GM21786 (cell line): ENCODE data around the gene EPHA2.

Source experiments
- ATAC-seq: cut with Tn5 transposase; IDR thresholded peaks from one replicate; pipeline ENCODE4 v1.9.1; 2021; ENCODE audit not compliant: unreplicated experiment

EPHA2 gene

GRCh38 chr1:16151196-16151994 lies 4.5 kb downstream of the EPHA2 start:
- ATAC-seq = no peak

- no peak for ATAC-seq
Observed at GRCh38 chr1:16150508-16150907, 5.4 kb downstream of the EPHA2 start.

GRCh38 chr1:16149702-16150488 lies 6.0 kb downstream of the EPHA2 start:
- no peak for ATAC-seq

GRCh38 chr1:16149146-16149545 lies 6.7 kb downstream of the EPHA2 start:
- ATAC-seq = no peak

- ATAC-seq = no peak
Observed at GRCh38 chr1:16148329-16149092, 7.4 kb downstream of the EPHA2 start.

GRCh38 chr1:16147156-16147926 lies 8.5 kb downstream of the EPHA2 start:
- ATAC-seq = no peak

- no peak for ATAC-seq
Observed at GRCh38 chr1:16146279-16147155, 9.4 kb downstream of the EPHA2 start.

- ATAC-seq = no peak
Observed at GRCh38 chr1:16145662-16146278, 10.1 kb downstream of the EPHA2 start.

- no peak for ATAC-seq
Observed at GRCh38 chr1:16145030-16145661, 10.7 kb downstream of the EPHA2 start.

- no peak for ATAC-seq
Observed at GRCh38 chr1:16144325-16145029, 11.4 kb downstream of the EPHA2 start.

GRCh38 chr1:16143566-16144324 lies 12.1 kb downstream of the EPHA2 start:
- ATAC-seq = no peak

- ATAC-seq = no peak
Observed at GRCh38 chr1:16143005-16143565, 12.8 kb downstream of the EPHA2 start.

GRCh38 chr1:16142383-16142995 lies 13.4 kb downstream of the EPHA2 start:
- ATAC-seq = no peak

GRCh38 chr1:16141573-16142336 lies 14.1 kb downstream of the EPHA2 start:
- ATAC-seq = no peak

GRCh38 chr1:16140068-16140596 lies 15.7 kb downstream of the EPHA2 start:
- no peak for ATAC-seq

- no peak for ATAC-seq
Observed at GRCh38 chr1:16139473-16139962, 16.4 kb downstream of the EPHA2 start.
